Ovary (tissue), 3 donors: ENCODE measurements around the gene ABLIM2.

Source experiments
- EP300 ChIP-seq: sonication (generic); formaldehyde crosslinking; IDR thresholded peaks from one replicate; pipeline ENCODE4 v1.6.1; 2017; ENCODE audit warnings: antibody characterized with exemption
- POLR2A ChIP-seq: fragments of 450-650 bp; IDR thresholded peaks from one replicate; pipeline ENCODE4 v1.6.1; 2017; ENCODE audit warnings: antibody characterized with exemption, mild to moderate bottlenecking, moderate library complexity
- TF ChIP-seq, protein P1 (sequence below), 3 donors: fragments of 450-650 bp in 2 of 3; fragments of 200-600 bp in 1 of 3; IDR thresholded peaks; one replicate each; pipeline versions ENCODE4 v1.5.1 to v1.8.0; 2016 to 2022; ENCODE audit warnings: antibody characterized with exemption in 3 of 3, mild to moderate bottlenecking in 1 of 3
- donor health status: DM: no; HTN: no; CAD: no.

DNA sequence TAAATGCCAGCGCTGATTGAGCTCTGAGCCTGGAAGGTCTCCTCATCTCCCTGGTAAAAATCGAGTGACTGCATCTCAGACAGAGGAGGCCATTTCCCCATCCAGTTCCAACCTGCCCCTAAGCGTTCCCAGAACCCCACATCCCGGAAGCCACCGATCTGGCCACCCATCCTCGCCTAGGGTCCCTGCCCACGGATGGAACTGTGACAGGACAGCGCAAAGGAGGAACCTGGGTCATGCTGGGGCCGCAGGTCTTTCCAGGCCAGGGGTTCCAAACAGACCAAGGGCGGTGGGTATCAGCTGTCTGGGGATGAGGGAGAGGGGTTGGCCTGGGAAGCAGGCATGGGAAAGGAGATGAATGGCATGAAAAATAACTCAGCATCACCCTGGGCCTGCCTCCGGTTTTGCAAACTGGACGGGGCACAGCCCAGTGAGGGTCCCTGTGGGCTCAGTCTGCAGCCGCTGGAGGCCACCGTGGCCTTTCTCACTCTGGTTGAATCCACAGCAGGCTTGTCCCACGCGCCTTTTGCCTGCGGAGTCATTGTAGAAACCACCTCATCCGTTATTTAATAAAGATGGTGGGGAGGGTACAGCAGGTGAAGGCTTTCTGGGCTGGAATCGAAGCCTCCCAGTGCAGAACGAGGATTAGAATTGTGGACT, 49.1 kb downstream of the ABLIM2 start:
- TF ChIP-seq, protein P1, sequence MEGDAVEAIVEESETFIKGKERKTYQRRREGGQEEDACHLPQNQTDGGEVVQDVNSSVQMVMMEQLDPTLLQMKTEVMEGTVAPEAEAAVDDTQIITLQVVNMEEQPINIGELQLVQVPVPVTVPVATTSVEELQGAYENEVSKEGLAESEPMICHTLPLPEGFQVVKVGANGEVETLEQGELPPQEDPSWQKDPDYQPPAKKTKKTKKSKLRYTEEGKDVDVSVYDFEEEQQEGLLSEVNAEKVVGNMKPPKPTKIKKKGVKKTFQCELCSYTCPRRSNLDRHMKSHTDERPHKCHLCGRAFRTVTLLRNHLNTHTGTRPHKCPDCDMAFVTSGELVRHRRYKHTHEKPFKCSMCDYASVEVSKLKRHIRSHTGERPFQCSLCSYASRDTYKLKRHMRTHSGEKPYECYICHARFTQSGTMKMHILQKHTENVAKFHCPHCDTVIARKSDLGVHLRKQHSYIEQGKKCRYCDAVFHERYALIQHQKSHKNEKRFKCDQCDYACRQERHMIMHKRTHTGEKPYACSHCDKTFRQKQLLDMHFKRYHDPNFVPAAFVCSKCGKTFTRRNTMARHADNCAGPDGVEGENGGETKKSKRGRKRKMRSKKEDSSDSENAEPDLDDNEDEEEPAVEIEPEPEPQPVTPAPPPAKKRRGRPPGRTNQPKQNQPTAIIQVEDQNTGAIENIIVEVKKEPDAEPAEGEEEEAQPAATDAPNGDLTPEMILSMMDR (IDR thresholded peaks at IDR 0.05), result no peak
- TF ChIP-seq POLR2A (no peak), EP300 (no peak)
